AG04450 (cell line): ENCODE measurements around the gene MAPK10. TPM values are rescaled to one million over a fixed set of nuclear protein-coding genes. Genes with fewer than 3 reads are reported as not detected.

ENCODE experiments used
- CTCF ChIA-PET: fragments of 300-600, 350-600 bp; formaldehyde crosslinking; extraction: SDS; loops from one replicate; lab custom pipeline; 2022; ENCODE audit warnings: antibody characterized with exemption, inconsistent platforms; lab: Charles Lee
- POLR2A ChIA-PET: fragments of 350-600 bp; formaldehyde crosslinking; extraction: SDS; loops from one replicate; lab custom pipeline; 2021; ENCODE audit warnings: antibody characterized with exemption, inconsistent platforms; lab: Yijun Ruan, JAX
- DNase-seq: peaks from one replicate; pipeline ENCODE4 v3.0.0-alpha.2; 2011; ENCODE audit warnings: low read depth, low spot score
- H3K27ac ChIP-seq: one replicate; pipeline ENCODE4 v1.5.1; 2012; ENCODE audit warnings: low read depth, low read length, control low read depth
- H3K27me3 ChIP-seq: one replicate; pipeline ENCODE4 v1.6.0; 2012; ENCODE audit warnings: low read length; ENCODE audit not compliant: control insufficient read depth, insufficient read depth
- H3K4me3 ChIP-seq: 2 replicates; pipeline ENCODE4 v1.5.1; 2011; ENCODE audit warnings: mild to moderate bottlenecking, low read depth, low read length, control low read depth
- H3K9me3 ChIP-seq: 2 replicates; pipeline ENCODE4 v1.5.1; 2012; ENCODE audit warnings: low read length; ENCODE audit not compliant: control insufficient read depth, insufficient read depth
- polyA plus RNA-seq: library from polyadenylated mRNA; depleted of rRNA; stranded (reverse); fragments of >200 nt; gene quantifications from 2 replicates; pipeline ENCODE4 v1.2.3, GENCODE V29; 2011
- TF ChIP-seq, protein P1 (sequence below): IDR thresholded peaks from 2 replicates; pipeline ENCODE4 v1.5.1; 2011; ENCODE audit warnings: low read depth, low read length, control low read depth, inconsistent platforms

The MAPK10 gene
- polyA plus RNA-seq, 1 experiment: 16.3 TPM

DNA sequence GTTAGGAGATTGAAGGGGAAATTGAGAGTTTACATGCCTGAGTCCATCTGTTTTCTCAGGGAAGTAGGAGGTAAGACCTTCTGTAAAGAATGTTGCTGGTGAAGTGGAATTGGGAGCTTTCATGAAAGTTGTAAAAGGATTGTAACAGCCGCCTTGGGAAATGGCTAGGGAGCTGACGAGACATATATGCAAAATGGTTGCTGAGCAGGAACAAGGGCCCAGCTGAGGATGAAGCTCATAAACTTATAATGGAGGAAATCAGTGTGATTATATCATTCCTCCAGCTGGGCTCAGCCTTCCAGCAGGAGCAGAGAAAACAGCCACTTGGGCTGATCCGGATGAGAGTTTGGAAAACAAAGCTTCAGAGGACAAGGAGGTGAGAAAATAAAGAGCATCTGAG, 208.7 kb downstream of the MAPK10 start:
- ChIA-PET POLR2A (no interaction called here), CTCF (no interaction called here)

DNA sequence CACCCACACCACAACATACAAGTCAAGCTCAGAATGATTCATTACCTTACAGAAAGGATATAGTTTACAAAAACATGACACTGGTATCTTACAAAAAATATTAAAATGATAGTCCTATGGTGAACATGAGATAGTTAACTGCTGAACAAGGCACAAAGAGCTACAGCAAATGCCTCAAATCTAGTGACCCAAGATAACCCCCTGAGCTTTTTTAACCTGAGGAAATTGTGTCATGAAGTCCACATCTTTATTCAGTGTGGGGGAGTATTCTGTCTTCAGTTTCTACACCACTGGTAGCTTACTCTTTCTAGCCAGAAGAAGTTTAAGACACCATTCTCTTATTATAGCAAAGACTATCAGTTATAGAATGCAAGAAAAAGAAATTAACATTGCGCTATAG, 218.7 kb downstream of the MAPK10 start:
- TF ChIP-seq, protein P1, sequence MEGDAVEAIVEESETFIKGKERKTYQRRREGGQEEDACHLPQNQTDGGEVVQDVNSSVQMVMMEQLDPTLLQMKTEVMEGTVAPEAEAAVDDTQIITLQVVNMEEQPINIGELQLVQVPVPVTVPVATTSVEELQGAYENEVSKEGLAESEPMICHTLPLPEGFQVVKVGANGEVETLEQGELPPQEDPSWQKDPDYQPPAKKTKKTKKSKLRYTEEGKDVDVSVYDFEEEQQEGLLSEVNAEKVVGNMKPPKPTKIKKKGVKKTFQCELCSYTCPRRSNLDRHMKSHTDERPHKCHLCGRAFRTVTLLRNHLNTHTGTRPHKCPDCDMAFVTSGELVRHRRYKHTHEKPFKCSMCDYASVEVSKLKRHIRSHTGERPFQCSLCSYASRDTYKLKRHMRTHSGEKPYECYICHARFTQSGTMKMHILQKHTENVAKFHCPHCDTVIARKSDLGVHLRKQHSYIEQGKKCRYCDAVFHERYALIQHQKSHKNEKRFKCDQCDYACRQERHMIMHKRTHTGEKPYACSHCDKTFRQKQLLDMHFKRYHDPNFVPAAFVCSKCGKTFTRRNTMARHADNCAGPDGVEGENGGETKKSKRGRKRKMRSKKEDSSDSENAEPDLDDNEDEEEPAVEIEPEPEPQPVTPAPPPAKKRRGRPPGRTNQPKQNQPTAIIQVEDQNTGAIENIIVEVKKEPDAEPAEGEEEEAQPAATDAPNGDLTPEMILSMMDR: no peak
- no peak for DNase-seq
- ChIA-PET CTCF (interaction anchor here (0.9 kb wide), 1 partner anchor 12 kb away, joined by 3 read pairs; no protein-coding TSS in a partner anchor), POLR2A (no interaction called here)
- Histone ChIP-seq H3K27me3 (no peaks in the 10 kb centered on the region), H3K9me3 (no peaks in the 10 kb centered on the region), H3K27ac (no peak overlapping the region), H3K4me3 (no peak overlapping the region)

More for the DNA sequence above, 208.7 kb downstream of the MAPK10 start:
- Histone ChIP-seq H3K9me3 (no peaks in the 10 kb centered on the region), H3K27ac (no peak overlapping the region), H3K4me3 (no peak overlapping the region), H3K27me3 (no peaks in the 10 kb centered on the region)
- TF ChIP-seq, protein P1: no peak
- no peak for DNase-seq

DNA sequence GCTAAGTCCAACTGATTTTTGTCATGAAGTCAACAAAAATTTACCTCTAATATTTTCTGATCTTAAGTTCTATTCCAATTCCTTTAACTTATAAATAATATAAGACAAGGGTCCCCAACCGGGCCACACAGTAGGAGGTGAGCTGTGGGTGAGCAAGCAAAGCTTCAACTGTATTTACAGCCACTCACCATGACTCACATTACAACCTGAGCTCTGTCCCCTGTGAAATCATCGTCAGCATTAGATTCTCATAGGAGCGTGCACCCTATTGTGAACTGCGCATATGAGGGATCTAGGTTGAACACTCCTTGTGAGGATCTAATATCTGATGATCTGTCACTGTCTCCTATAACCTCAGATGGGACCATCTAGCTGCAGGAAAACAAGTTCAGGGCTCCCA, 227.4 kb downstream of the MAPK10 start:
- TF ChIP-seq, protein P1: no peak
- Histone ChIP-seq H3K4me3 (no peak overlapping the region), H3K9me3 (peaks cover 2% of the 10 kb centered on the region; the same call in 1 of the 2 replicates), H3K27ac (no peak overlapping the region), H3K27me3 (no peaks in the 10 kb centered on the region)
- ChIA-PET CTCF (no interaction called here), POLR2A (no interaction called here)
- DNase-seq: no peak

DNA sequence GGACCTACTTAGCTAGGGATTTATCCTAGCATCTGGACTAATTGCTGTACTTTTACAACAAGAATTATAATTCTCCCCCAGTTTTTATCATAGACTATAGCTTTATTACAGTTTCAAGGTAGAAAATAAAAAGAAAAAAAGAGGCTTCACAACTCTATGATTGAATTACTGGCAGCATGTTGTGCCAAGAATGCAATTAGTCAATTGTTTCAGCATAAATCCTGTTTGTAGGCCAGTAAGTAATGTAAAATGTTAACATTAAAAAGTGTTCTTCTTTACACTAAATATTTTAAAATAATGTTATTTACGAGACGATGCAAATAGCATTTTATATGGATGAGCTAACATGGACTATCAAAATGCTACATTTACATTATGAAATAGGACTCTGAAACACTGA, 228.4 kb downstream of the MAPK10 start:
- ChIA-PET CTCF (no interaction called here), POLR2A (no interaction called here)
- Histone ChIP-seq H3K27ac (no peak overlapping the region), H3K27me3 (no peaks in the 10 kb centered on the region), H3K4me3 (no peak overlapping the region), H3K9me3 (peaks cover 2% of the 10 kb centered on the region; the same call in 1 of the 2 replicates)
- TF ChIP-seq, protein P1: no peak
- no peak for DNase-seq

DNA sequence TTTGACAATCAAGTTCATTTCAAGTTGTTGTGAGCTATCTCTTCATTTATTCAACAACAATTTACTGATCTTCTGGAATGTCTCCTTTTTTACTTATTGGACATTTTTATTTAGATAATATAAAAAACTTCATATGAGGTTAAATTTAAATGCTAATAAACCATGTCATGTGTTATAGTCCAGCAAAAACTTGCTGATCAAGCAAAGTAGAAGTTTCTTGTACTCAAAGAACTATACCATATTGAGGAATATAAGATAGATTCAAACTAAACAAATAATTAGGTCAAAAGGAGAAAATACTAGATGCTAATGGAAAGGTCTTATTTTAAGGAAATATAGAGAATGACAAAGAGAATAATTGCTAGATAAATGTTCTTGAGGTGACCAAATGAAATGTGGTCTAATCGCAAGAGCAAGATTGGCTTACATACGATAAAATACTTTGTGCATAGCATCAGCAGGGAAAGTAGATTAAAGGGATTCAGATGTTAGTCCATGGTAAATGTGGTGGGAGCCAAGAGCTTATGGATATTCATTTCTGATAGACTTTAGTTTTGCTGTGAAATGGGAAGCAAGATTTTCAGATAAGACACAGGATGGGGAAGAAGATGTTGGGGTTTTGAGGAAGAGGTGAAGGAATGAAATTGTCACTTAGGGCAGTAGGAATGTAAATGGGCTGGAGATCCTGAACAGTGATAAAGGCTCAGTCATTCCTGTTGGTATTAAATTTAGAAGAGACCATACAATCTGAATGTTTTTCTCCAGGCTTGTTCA, 229.5 kb downstream of the MAPK10 start:
- Histone ChIP-seq H3K4me3 (no peak overlapping the region), H3K27me3 (no peaks in the 10 kb centered on the region), H3K9me3 (peaks cover 2% of the 10 kb centered on the region; the same call in 1 of the 2 replicates), H3K27ac (no peak overlapping the region)
- POLR2A ChIA-PET: no interaction called here
- CTCF ChIA-PET: no interaction called here
- TF ChIP-seq, protein P1: no peak
- DNase-seq: no peak
